Lung (tissue), 12 donors: ENCODE data around the gene LRRC8C. TPM values are rescaled to one million over a fixed set of nuclear protein-coding genes. Genes with fewer than 3 reads are reported as not detected.

Experiments used
- ATAC-seq: fragments of 200-7000 bp; cut with Tn5 transposase; one replicate; pipeline ENCODE4 v1.9.1; 2020; ENCODE audit warnings: moderate number of reproducible peaks; ENCODE audit not compliant: insufficient read depth, low FRiP score
- DNase-seq, 3 donors: peaks; one replicate each; pipeline ENCODE4 v3.0.0-alpha.2; 2013 to 2017
- H3K27ac ChIP-seq, 2 donors: one replicate each; pipeline ENCODE4 v1.5.1; 2013; ENCODE audit warnings: mild to moderate bottlenecking in 2 of 2, moderate library complexity in 2 of 2, control low read depth in 1 of 2, inconsistent platforms in 1 of 2, low read depth in 1 of 2, low read length in 1 of 2
- H3K27me3 ChIP-seq, 3 donors: one replicate each; pipeline ENCODE4 v1.5.1; 2013; ENCODE audit warnings: low read length in 2 of 3; ENCODE audit not compliant: control insufficient read depth in 3 of 3, insufficient read depth in 3 of 3
- H3K36me3 ChIP-seq, 4 donors: one replicate each; pipeline ENCODE4 v1.5.1; 2013; ENCODE audit warnings: low read length in 4 of 4, mild to moderate bottlenecking in 1 of 4, moderate library complexity in 1 of 4; ENCODE audit not compliant: control insufficient read depth in 4 of 4, insufficient read depth in 4 of 4
- H3K4me1 ChIP-seq, 5 donors: one replicate each; pipeline ENCODE4 v1.5.1; 2013; ENCODE audit warnings: low read length in 5 of 5, mild to moderate bottlenecking in 2 of 5, moderate library complexity in 1 of 5; ENCODE audit not compliant: control insufficient read depth in 5 of 5, insufficient read depth in 5 of 5
- H3K4me3 ChIP-seq: one replicate; pipeline ENCODE4 v1.5.1; 2013; ENCODE audit warnings: mild to moderate bottlenecking, control low read depth, moderate library complexity
- H3K9ac ChIP-seq, 2 donors: one replicate each; pipeline ENCODE4 v1.5.1; 2013; ENCODE audit warnings: low read length in 2 of 2, control low read depth in 1 of 2; ENCODE audit not compliant: insufficient read depth in 1 of 2
- H3K9me3 ChIP-seq, 4 donors: one replicate each; pipeline ENCODE4 v1.5.1; 2013; ENCODE audit warnings: low read length in 3 of 4, mild to moderate bottlenecking in 1 of 4, moderate library complexity in 1 of 4; ENCODE audit not compliant: control insufficient read depth in 4 of 4, insufficient read depth in 3 of 4
- CTCF ChIP-seq: IDR thresholded peaks from 2 replicates; pipeline ENCODE4 v1.5.1; 2012; ENCODE audit warnings: mild to moderate bottlenecking; ENCODE audit errors: control extremely low read depth, extremely low read depth
- WGBS, 2 donors: extraction: QIAGEN DNeasy Blood & Tissue Kit; methylation state at CpG; one replicate each; pipeline ENCODE4 v1.1.7; 2013; 5-methylcytosine and 5-hydroxymethylcytosine counted together
- polyA plus RNA-seq, 2 donors: library from polyadenylated mRNA; stranded (reverse); fragments of 200-250 nt; gene quantifications; one replicate each; pipeline ENCODE4 v1.2.1, GENCODE V29; 2013
- total RNA-seq, 2 donors: library from RNA; depleted of rRNA in 1 of 2; stranded (reverse); fragments of >200 nt in 1 of 2; gene quantifications; one replicate each; pipeline ENCODE4 v1.2.1, GENCODE V29; 2014 to 2021
- donor health status: control.
- donor health status: control.
- donor health status: Bipolar disorder and iron deficiency.
- donor health status: healthy.
- donor health status: DM: yes; HTN: yes; CAD: no.

Gene LRRC8C
- total and polyA plus RNA-seq, 4 donors, result 3.3 to 11.7 (median 6.9) TPM

GRCh38 chr1:89622895-89623294, 10.0 kb upstream of the LRRC8C start:
- Histone ChIP-seq H3K9ac (no peak overlapping the region), H3K9me3 (no peaks in the 10 kb centered on the region), H3K27me3 (no peaks in the 10 kb centered on the region), H3K27ac (no peak overlapping the region), H3K4me3 (no peak overlapping the region), H3K36me3 (peaks cover 0 to 2% (median 0%) of the 10 kb centered on the region in 4 donors), H3K4me1 (no peaks in the 10 kb centered on the region)
- no peak for TF ChIP-seq CTCF
- DNase-seq (peak in 1 of 3 donors; percentile 23), ATAC-seq (no peak)
- 62 to 67% methylated on average over 3 of the region's 3 CpGs for WGBS, 2 donors

GRCh38 chr1:89624314-89624713, 8.6 kb upstream of the LRRC8C start:
- no peak overlapping the region for H3K9ac ChIP-seq
- H3K27ac ChIP-seq, result peak overlapping the region in 1 of 2 donors; percentile 33
- H3K4me3 ChIP-seq, result no peak overlapping the region
- DNase-seq (no peak), ATAC-seq (no peak)
- H3K4me1 ChIP-seq, result no peaks in the 10 kb centered on the region
- H3K36me3 ChIP-seq, result peaks cover 0 to 2% (median 0%) of the 10 kb centered on the region in 4 donors
- H3K27me3 ChIP-seq, result no peaks in the 10 kb centered on the region
- no peaks in the 10 kb centered on the region for H3K9me3 ChIP-seq
- 98 to 99% methylated on average over 1 of the region's 1 CpG for WGBS, 2 donors
- TF ChIP-seq CTCF, result no peak

GRCh38 chr1:89624715-89625323, 8.1 kb upstream of the LRRC8C start:
- ATAC-seq (no peak), DNase-seq (no peak)
- 81 to 88% methylated on average over 4 of the region's 4 CpGs for WGBS, 2 donors
- Histone ChIP-seq H3K9me3 (no peaks in the 10 kb centered on the region), H3K4me3 (no peak overlapping the region), H3K27ac (peak overlapping the region in 1 of 2 donors; percentile 33), H3K36me3 (peaks cover 0 to 2% (median 0%) of the 10 kb centered on the region in 4 donors), H3K9ac (no peak overlapping the region), H3K27me3 (no peaks in the 10 kb centered on the region), H3K4me1 (no peaks in the 10 kb centered on the region)
- TF ChIP-seq CTCF, result no peak

GRCh38 chr1:89627596-89627962, 5.3 kb upstream of the LRRC8C start:
- Histone ChIP-seq H3K9me3 (no peaks in the 10 kb centered on the region), H3K27me3 (no peaks in the 10 kb centered on the region), H3K4me3 (no peak overlapping the region), H3K9ac (no peak overlapping the region), H3K4me1 (peaks cover 0 to 13% (median 0%) of the 10 kb centered on the region in 5 donors), H3K36me3 (peaks cover 0 to 2% (median 0%) of the 10 kb centered on the region in 4 donors), H3K27ac (no peak overlapping the region)
- ATAC-seq (no peak), DNase-seq (no peak)
- no peak for TF ChIP-seq CTCF
